CD4-positive, CD25-positive, alpha-beta regulatory T cell (primary cell): ENCODE results near the gene HIPK3. TPM values are rescaled to one million over a fixed set of nuclear protein-coding genes. Genes with fewer than 3 reads are reported as not detected.
"Not testable (repeated sequence)": the region's sequence is repeated elsewhere in the genome, so short reads cannot be mapped to it uniquely, and the experiment has no call there.

ENCODE experiments used
- ATAC-seq, 2 donors: fragments of 150-1000 bp; cut with Tn5 transposase; one replicate each; pipeline ENCODE4 v1.10.0; 2021; ENCODE audit warnings: low read depth in 2 of 2, moderate number of reproducible peaks in 2 of 2, moderate library complexity in 1 of 2
- DNase-seq, 3 donors: peaks; one replicate each; pipeline versions ENCODE4 v3.0.0 to v3.0.0-alpha.2; 2012 to 2022; ENCODE audit warnings: mixed read lengths in 1 of 3
- H3K27ac ChIP-seq: one replicate; pipeline ENCODE4 v1.7.0; 2013; ENCODE audit warnings: mild to moderate bottlenecking, low read length; ENCODE audit not compliant: insufficient read depth, poor library complexity, severe bottlenecking
- H3K27me3 ChIP-seq: one replicate; pipeline ENCODE4 v1.7.0; 2013; ENCODE audit warnings: low read length; ENCODE audit not compliant: control insufficient read depth, insufficient read depth
- H3K36me3 ChIP-seq: one replicate; pipeline ENCODE4 v1.7.0; 2013; ENCODE audit warnings: mild to moderate bottlenecking, low read length, moderate library complexity; ENCODE audit not compliant: control insufficient read depth, insufficient read depth
- H3K4me1 ChIP-seq: 2 replicates; pipeline ENCODE4 v1.7.0; 2013; ENCODE audit warnings: mild to moderate bottlenecking, low read length; ENCODE audit not compliant: insufficient read depth, control insufficient read depth, poor library complexity, severe bottlenecking
- H3K4me3 ChIP-seq: one replicate; pipeline ENCODE4 v1.7.0; 2013; ENCODE audit warnings: low read depth, mild to moderate bottlenecking, low read length, moderate library complexity
- H3K9me3 ChIP-seq, 2 experiments: 1 replicate in 1 of 2; 2 replicates in 1 of 2; pipeline ENCODE4 v1.7.0; 2013; ENCODE audit warnings: low read length in 2 of 2, mild to moderate bottlenecking in 1 of 2, moderate library complexity in 1 of 2; ENCODE audit not compliant: control insufficient read depth in 2 of 2
- H3K27ac Mint-ChIP-seq, 3 donors: one replicate each; pipeline ENCODE4 v1.8.0; 2020 to 2022; ENCODE audit warnings: mild to moderate bottlenecking in 3 of 3, mixed read lengths in 3 of 3, moderate library complexity in 2 of 3
- H3K27me3 Mint-ChIP-seq: one replicate; pipeline ENCODE4 v1.8.0; 2022; ENCODE audit warnings: mild to moderate bottlenecking, mixed read lengths
- H3K36me3 Mint-ChIP-seq: one replicate; pipeline ENCODE4 v1.8.0; 2020; ENCODE audit warnings: mixed read lengths
- H3K4me1 Mint-ChIP-seq, 4 donors: one replicate each; pipeline ENCODE4 v1.8.0; 2020 to 2022; ENCODE audit warnings: mixed read lengths in 4 of 4, mild to moderate bottlenecking in 1 of 4
- H3K4me3 Mint-ChIP-seq, 4 donors: one replicate each; pipeline ENCODE4 v1.8.0; 2020 to 2022; ENCODE audit warnings: mild to moderate bottlenecking in 4 of 4, mixed read lengths in 4 of 4, moderate library complexity in 3 of 4
- H3K9me3 Mint-ChIP-seq, 7 donors: one replicate each; pipeline ENCODE4 v1.8.0; 2020 to 2022; ENCODE audit warnings: mixed read lengths in 7 of 7, mild to moderate bottlenecking in 3 of 7, moderate library complexity in 2 of 7
- polyA plus RNA-seq, 4 donors: library from polyadenylated mRNA; unstranded; fragments of 300-500 nt; fragmentation: Illumina TruSeq; gene quantifications; one replicate each; pipeline ENCODE4 v1.2.3, GENCODE V29; 2021
- total RNA-seq: library from RNA; stranded (reverse); gene quantifications from one replicate; pipeline ENCODE4 v1.2.3, GENCODE V29; 2022

Gene HIPK3
- total and polyA plus RNA-seq, 5 donors from 2014 or later: 18.7 to 47.5 (median 27.5) TPM

DNA sequence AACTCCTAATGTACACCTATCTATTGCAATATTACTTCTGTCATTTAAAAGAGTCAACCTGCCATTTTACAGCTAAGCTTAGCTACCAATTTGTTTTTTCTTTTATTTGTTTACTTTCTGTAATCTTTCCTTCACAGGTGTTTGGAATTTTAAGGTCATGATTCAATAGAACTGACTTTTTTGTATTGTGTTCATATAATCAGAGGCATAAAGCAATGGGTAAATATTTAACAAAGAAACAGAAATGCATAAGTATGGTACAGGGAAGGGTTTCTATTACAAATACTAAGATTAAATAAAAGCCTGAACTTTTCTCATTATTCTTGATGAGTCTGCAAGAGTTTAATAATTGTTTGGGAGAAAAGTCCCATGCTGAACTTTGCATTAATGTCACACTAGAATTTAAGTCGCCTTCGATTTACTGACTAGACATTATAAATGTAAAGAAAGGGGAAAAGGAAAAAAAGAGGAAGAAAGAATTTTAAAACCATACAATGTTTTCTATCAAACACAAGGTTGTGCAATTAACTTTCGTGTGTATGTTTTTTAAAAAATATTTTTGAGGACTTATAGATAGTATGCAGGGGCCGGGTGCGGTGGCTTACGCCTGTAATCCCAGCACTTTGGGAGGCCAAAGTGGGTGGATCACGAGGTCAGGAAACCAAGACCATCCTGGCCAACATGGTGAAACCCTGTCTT lies 35.0 kb upstream of the HIPK3 start:
- no peaks in the 10 kb centered on the region for H3K4me1 Mint-ChIP-seq
- peaks cover under 1% of the 10 kb centered on the region for H3K36me3 Mint-ChIP-seq
- no peak overlapping the region for H3K27ac Mint-ChIP-seq

GRCh38 chr11:33225371-33225770 lies 31.8 kb upstream of the HIPK3 start:
- no peak overlapping the region for H3K27ac Mint-ChIP-seq
- H3K4me3 Mint-ChIP-seq: no peak overlapping the region
- Histone ChIP-seq H3K27ac (no peak overlapping the region), H3K27me3 (no peaks in the 10 kb centered on the region), H3K36me3 (no peaks in the 10 kb centered on the region), H3K9me3 (no peaks in the 10 kb centered on the region), H3K4me1 (no peaks in the 10 kb centered on the region), H3K4me3 (no peak overlapping the region)
- ATAC-seq (no peak), DNase-seq (no peak)
- H3K27me3 Mint-ChIP-seq: no peaks in the 10 kb centered on the region
- H3K4me1 Mint-ChIP-seq: no peaks in the 10 kb centered on the region
- no peaks in the 10 kb centered on the region for H3K9me3 Mint-ChIP-seq
- peaks cover 4% of the 10 kb centered on the region for H3K36me3 Mint-ChIP-seq

More for the DNA sequence above, 35.0 kb upstream of the HIPK3 start:
- Mint-ChIP-seq H3K9me3 (peaks cover 0 to 3% (median 0%) of the 10 kb centered on the region in 7 donors), H3K27me3 (peaks cover 6% of the 10 kb centered on the region), H3K4me3 (no peak overlapping the region)
- H3K9me3 ChIP-seq: no peaks in the 10 kb centered on the region
- H3K4me1 ChIP-seq: no peaks in the 10 kb centered on the region
- DNase-seq (no peak), ATAC-seq (no peak)
- no peak overlapping the region for H3K27ac ChIP-seq
- no peak overlapping the region for H3K4me3 ChIP-seq
- H3K36me3 ChIP-seq: no peaks in the 10 kb centered on the region
- H3K27me3 ChIP-seq: no peaks in the 10 kb centered on the region

- H3K27ac ChIP-seq: no peak overlapping the region
- no peak for ATAC-seq
Measured at GRCh38 chr11:33227578-33228261, 29.5 kb upstream of the HIPK3 start.

GRCh38 chr11:33234397-33235190 lies 22.6 kb upstream of the HIPK3 start:
- ATAC-seq (no peak), DNase-seq (no peak)
- H3K27ac ChIP-seq: no peak overlapping the region
- H3K27me3 ChIP-seq: no peaks in the 10 kb centered on the region
- Mint-ChIP-seq H3K27me3 (no peaks in the 10 kb centered on the region), H3K4me3 (no peak overlapping the region), H3K27ac (no peak overlapping the region), H3K9me3 (no peaks in the 10 kb centered on the region), H3K4me1 (no peaks in the 10 kb centered on the region), H3K36me3 (no peaks in the 10 kb centered on the region)
- H3K9me3 ChIP-seq: no peaks in the 10 kb centered on the region
- H3K36me3 ChIP-seq: no peaks in the 10 kb centered on the region
- H3K4me3 ChIP-seq: no peak overlapping the region
- no peaks in the 10 kb centered on the region for H3K4me1 ChIP-seq

More at GRCh38 chr11:33227578-33228261, 29.5 kb upstream of the HIPK3 start:
- H3K4me1 Mint-ChIP-seq: no peaks in the 10 kb centered on the region
- H3K9me3 Mint-ChIP-seq: no peaks in the 10 kb centered on the region
- Histone ChIP-seq H3K4me1 (no peaks in the 10 kb centered on the region), H3K9me3 (no peaks in the 10 kb centered on the region), H3K36me3 (no peaks in the 10 kb centered on the region), H3K4me3 (no peak overlapping the region), H3K27me3 (no peaks in the 10 kb centered on the region)
- peaks cover 4% of the 10 kb centered on the region for H3K36me3 Mint-ChIP-seq
- H3K27me3 Mint-ChIP-seq: no peaks in the 10 kb centered on the region
- H3K27ac Mint-ChIP-seq: no peak overlapping the region
- H3K4me3 Mint-ChIP-seq: no peak overlapping the region
- no peak for DNase-seq

DNA sequence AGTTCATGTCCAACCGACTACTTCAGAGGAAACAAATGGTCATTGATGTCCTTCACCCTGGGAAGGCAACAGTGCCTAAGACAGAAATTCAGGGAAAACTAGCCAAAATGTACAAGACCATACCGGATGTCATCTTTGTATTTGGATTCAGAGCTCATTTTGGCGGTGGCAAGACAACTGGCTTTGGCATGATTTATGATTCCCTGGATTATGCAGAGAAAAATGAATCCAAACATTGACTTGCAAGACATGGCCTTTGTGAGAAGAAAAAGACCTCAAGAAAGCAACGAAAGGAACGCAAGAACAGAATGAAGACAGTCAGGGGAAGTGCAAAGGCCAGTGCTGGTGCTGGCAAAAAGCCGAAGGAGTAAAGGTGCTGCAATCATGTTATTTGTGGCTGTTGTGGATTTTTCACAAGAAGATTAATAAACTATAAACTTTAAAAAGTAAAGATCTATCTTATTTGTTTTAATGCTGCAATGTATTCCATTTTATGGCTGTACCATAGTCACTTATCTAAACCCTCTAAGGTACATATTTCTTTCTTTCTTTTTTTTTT lies 20.1 kb upstream of the HIPK3 start:
- no peak overlapping the region for H3K27ac ChIP-seq
- no peaks in the 10 kb centered on the region for H3K36me3 ChIP-seq
- no peaks in the 10 kb centered on the region for H3K9me3 ChIP-seq
- H3K27ac Mint-ChIP-seq: no peak overlapping the region
- no peak overlapping the region for H3K4me3 ChIP-seq
- no peaks in the 10 kb centered on the region for H3K27me3 ChIP-seq
- no peaks in the 10 kb centered on the region for H3K27me3 Mint-ChIP-seq
- no peaks in the 10 kb centered on the region for H3K36me3 Mint-ChIP-seq
- H3K4me1 ChIP-seq: no peaks in the 10 kb centered on the region
- H3K4me3 Mint-ChIP-seq: no peak overlapping the region
- ATAC-seq (no peak), DNase-seq (no peak)
- H3K9me3 Mint-ChIP-seq: no peaks in the 10 kb centered on the region
- no peaks in the 10 kb centered on the region for H3K4me1 Mint-ChIP-seq

DNA sequence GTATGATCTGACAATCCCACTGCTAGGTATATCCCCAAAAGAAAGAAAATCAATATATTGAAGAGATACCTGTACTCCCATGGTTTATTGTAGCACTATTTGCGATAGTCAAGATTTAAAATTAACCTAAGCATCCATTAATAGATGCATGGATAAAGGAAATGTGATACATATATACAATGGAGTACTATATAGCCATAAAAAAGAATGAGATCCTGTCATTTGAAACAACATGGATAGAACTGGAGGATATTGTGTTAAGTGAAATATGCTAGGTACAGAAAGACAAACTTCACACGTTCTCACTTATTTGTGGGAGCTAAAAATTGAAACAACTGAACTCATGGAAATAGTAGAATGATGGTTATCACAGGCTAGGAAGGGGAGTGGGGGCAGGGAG lies 14.6 kb upstream of the HIPK3 start:
- Mint-ChIP-seq H3K27me3 (peaks cover 9% of the 10 kb centered on the region), H3K36me3 (peaks cover under 1% of the 10 kb centered on the region), H3K9me3 (peaks cover 0 to 4% (median 0%) of the 10 kb centered on the region in 7 donors), H3K27ac (no peak overlapping the region), H3K4me1 (no peaks in the 10 kb centered on the region), H3K4me3 (no peak overlapping the region)
- no peak for DNase-seq
- no peak for ATAC-seq
- H3K4me3 ChIP-seq: no peak overlapping the region
- no peaks in the 10 kb centered on the region for H3K36me3 ChIP-seq
- peaks cover 11% of the 10 kb centered on the region for H3K27me3 ChIP-seq
- H3K4me1 ChIP-seq: no peaks in the 10 kb centered on the region
- no peak overlapping the region for H3K27ac ChIP-seq
- H3K9me3 ChIP-seq: no peaks in the 10 kb centered on the region

GRCh38 chr11:33243654-33244053 lies 13.5 kb upstream of the HIPK3 start:
- H3K9me3 ChIP-seq, H3K36me3 ChIP-seq, H3K4me3 Mint-ChIP-seq, H3K4me3 ChIP-seq, H3K27ac Mint-ChIP-seq, H3K4me1 Mint-ChIP-seq, ATAC-seq, H3K4me1 ChIP-seq, DNase-seq, H3K36me3 Mint-ChIP-seq, H3K9me3 Mint-ChIP-seq, H3K27ac ChIP-seq: not testable (repeated sequence)
- peaks cover 20% of the 10 kb centered on the region for H3K27me3 Mint-ChIP-seq
- H3K27me3 ChIP-seq: peaks cover 11% of the 10 kb centered on the region
